NOMO-1 treated with DMSO at 0.1 percent for 48 hours (cell line): ENCODE results near the gene DAGLA.

Source experiments
- DNase-seq: peaks from one replicate; lab custom pipeline; 2025; ENCODE audit not compliant: unreplicated experiment; lab: John Stamatoyannopoulos, UW

The DAGLA gene

GRCh38 chr11:61690706-61691379 is 10.7 kb downstream of the DAGLA start:
- DNase-seq = no peak

- no peak for DNase-seq
These were observed 11.4 kb downstream of the DAGLA start for GRCh38 chr11:61691380-61692156.

- no peak for DNase-seq
These were observed 13.9 kb downstream of the DAGLA start for GRCh38 chr11:61693922-61694601.

GRCh38 chr11:61694602-61694939 is 14.4 kb downstream of the DAGLA start:
- no peak for DNase-seq

- no peak for DNase-seq
These were observed 14.9 kb downstream of the DAGLA start for GRCh38 chr11:61694946-61695706.

- peak; percentile 52 for DNase-seq
These were observed 15.7 kb downstream of the DAGLA start for GRCh38 chr11:61695917-61696316.

GRCh38 chr11:61696602-61697001 is 16.4 kb downstream of the DAGLA start:
- DNase-seq = no peak

- DNase-seq = no peak
These were observed 16.9 kb downstream of the DAGLA start for GRCh38 chr11:61697078-61697502.

GRCh38 chr11:61697764-61698163 is 17.6 kb downstream of the DAGLA start:
- no peak for DNase-seq

GRCh38 chr11:61698173-61698948 is 18.2 kb downstream of the DAGLA start:
- peak; percentile 68 for DNase-seq

GRCh38 chr11:61699737-61700160 is 19.6 kb downstream of the DAGLA start:
- DNase-seq = no peak

GRCh38 chr11:61700212-61700611 is 20.0 kb downstream of the DAGLA start:
- peak; percentile 16 for DNase-seq

- no peak for DNase-seq
These were observed 20.5 kb downstream of the DAGLA start for GRCh38 chr11:61700720-61701119.

GRCh38 chr11:61701242-61701886 is 21.2 kb downstream of the DAGLA start:
- DNase-seq = peak; percentile 60

GRCh38 chr11:61702701-61703312 is 22.6 kb downstream of the DAGLA start:
- peak; percentile 16 for DNase-seq

GRCh38 chr11:61704838-61705237 is 24.6 kb downstream of the DAGLA start:
- DNase-seq = no peak

- DNase-seq = no peak
These were observed 26.5 kb downstream of the DAGLA start for GRCh38 chr11:61706452-61707400.

GRCh38 chr11:61707574-61707973 is 27.4 kb downstream of the DAGLA start:
- no peak for DNase-seq
